Mononuclear cell (primary cell): ENCODE data around the gene STAT6. TPM values are rescaled to one million over a fixed set of nuclear protein-coding genes. Genes with fewer than 3 reads are reported as not detected.
"Not testable (repeated sequence)": the region's sequence is repeated elsewhere in the genome, so short reads cannot be mapped to it uniquely, and the experiment has no call there.

Source experiments
- H3K27me3 ChIP-seq: 2 replicates; pipeline ENCODE4 v1.6.0; 2011; ENCODE audit warnings: low read length, control low read depth; ENCODE audit not compliant: insufficient read depth
- H3K4me1 ChIP-seq: 2 replicates; pipeline ENCODE4 v1.5.1; 2011; ENCODE audit warnings: mild to moderate bottlenecking, low read length, control low read depth; ENCODE audit not compliant: insufficient read depth
- H3K4me3 ChIP-seq: 2 replicates; pipeline ENCODE4 v1.5.1; 2011; ENCODE audit warnings: mild to moderate bottlenecking, low read length, moderate library complexity
- H3K9me3 ChIP-seq: 2 replicates; pipeline ENCODE4 v1.5.1; 2011; ENCODE audit warnings: low read depth, mild to moderate bottlenecking, control low read depth, low read length
- total RNA-seq: library from RNA; depleted of rRNA; stranded (reverse); fragments of >200 nt; gene quantifications from one replicate; pipeline ENCODE4 v1.2.3, GENCODE V29; 2012

The STAT6 gene
- total RNA-seq, 1 donor: 68.1 TPM

- peaks cover 56% of the 10 kb centered on the region for H3K4me1 ChIP-seq
- no peaks in the 10 kb centered on the region for H3K27me3 ChIP-seq
- H3K9me3 ChIP-seq: no peaks in the 10 kb centered on the region
- no peak overlapping the region for H3K4me3 ChIP-seq
Observed at GRCh38 chr12:57090924-57091637, 20.1 kb downstream of the STAT6 start.

GRCh38 chr12:57090490-57090889, 20.7 kb downstream of the STAT6 start:
- Histone ChIP-seq H3K9me3 (no peaks in the 10 kb centered on the region), H3K4me3 (no peak overlapping the region), H3K4me1 (peaks cover 61% of the 10 kb centered on the region), H3K27me3 (no peaks in the 10 kb centered on the region)

- H3K4me3 ChIP-seq: peak overlapping the region; percentile 58
- H3K4me1 ChIP-seq: peaks cover 57% of the 10 kb centered on the region
Observed at GRCh38 chr12:57089271-57090245, 21.6 kb downstream of the STAT6 start.

GRCh38 chr12:57088354-57089270, 22.6 kb downstream of the STAT6 start, which contains the start of gene NAB2:
TSS of gene NAB2 (plus strand) at chr12:57089114. CDS start at chr12:57089272, 158 bp downstream.
- H3K4me1 ChIP-seq: peaks cover 48% of the 10 kb centered on the region
- H3K4me3 ChIP-seq: peak within 1 kb of the TSS; percentile 91
- no peaks in the 10 kb centered on the region for H3K27me3 ChIP-seq
- no peaks in the 10 kb centered on the region for H3K9me3 ChIP-seq

More at GRCh38 chr12:57089271-57090245, 21.6 kb downstream of the STAT6 start:
- H3K9me3 ChIP-seq: no peaks in the 10 kb centered on the region
- no peaks in the 10 kb centered on the region for H3K27me3 ChIP-seq

- Histone ChIP-seq H3K4me1 (peaks cover 44% of the 10 kb centered on the region), H3K9me3 (no peaks in the 10 kb centered on the region), H3K27me3 (no peaks in the 10 kb centered on the region), H3K4me3 (peak overlapping the region; percentile 91)
Observed at GRCh38 chr12:57087691-57088353, 23.3 kb downstream of the STAT6 start.

- Histone ChIP-seq H3K27me3 (no peaks in the 10 kb centered on the region), H3K9me3 (no peaks in the 10 kb centered on the region), H3K4me3 (peak overlapping the region; percentile 91), H3K4me1 (peaks cover 42% of the 10 kb centered on the region)
Observed at GRCh38 chr12:57087010-57087690, 24.0 kb downstream of the STAT6 start.

- H3K27me3 ChIP-seq: no peaks in the 10 kb centered on the region
- H3K9me3 ChIP-seq: no peaks in the 10 kb centered on the region
- H3K4me1 ChIP-seq: peaks cover 40% of the 10 kb centered on the region
- H3K4me3 ChIP-seq: peak overlapping the region; percentile 91
Observed at GRCh38 chr12:57086493-57087009, 24.6 kb downstream of the STAT6 start.

GRCh38 chr12:57085999-57086492, 25.1 kb downstream of the STAT6 start:
- H3K4me3 ChIP-seq: no peak overlapping the region
- no peaks in the 10 kb centered on the region for H3K9me3 ChIP-seq
- no peaks in the 10 kb centered on the region for H3K27me3 ChIP-seq
- peaks cover 37% of the 10 kb centered on the region for H3K4me1 ChIP-seq

GRCh38 chr12:57080855-57081254, 30.3 kb downstream of the STAT6 start:
- H3K4me3 ChIP-seq: no peak overlapping the region
- H3K4me1 ChIP-seq: peaks cover 23% of the 10 kb centered on the region
- H3K9me3 ChIP-seq: no peaks in the 10 kb centered on the region
- no peaks in the 10 kb centered on the region for H3K27me3 ChIP-seq

- Histone ChIP-seq H3K27me3 (no peaks in the 10 kb centered on the region), H3K4me1 (peaks cover 20% of the 10 kb centered on the region), H3K4me3 (no peak overlapping the region), H3K9me3 (no peaks in the 10 kb centered on the region)
Observed at GRCh38 chr12:57079821-57080220, 31.3 kb downstream of the STAT6 start.

- Histone ChIP-seq H3K9me3 (no peaks in the 10 kb centered on the region), H3K4me3 (peak within 1 kb of the TSS; percentile 80), H3K27me3 (no peaks in the 10 kb centered on the region), H3K4me1 (peaks cover 20% of the 10 kb centered on the region)
Observed at GRCh38 chr12:57078519-57079404, 32.4 kb downstream of the STAT6 start, which contains the start of gene NEMP1. TSS of gene NEMP1 (minus strand) at chr12:57078791. CDS start at chr12:57078745, 46 bp downstream.

GRCh38 chr12:57073566-57074450, 37.4 kb downstream of the STAT6 start:
- peaks cover 23% of the 10 kb centered on the region for H3K4me1 ChIP-seq
- not testable (repeated sequence) for H3K9me3 ChIP-seq, H3K27me3 ChIP-seq

More at GRCh38 chr12:57073566-57074450, 37.4 kb downstream of the STAT6 start:
- not testable (repeated sequence) for H3K4me3 ChIP-seq
